ENCODE measurements around the gene ERBB4.

ERBB4 gene

DNA sequence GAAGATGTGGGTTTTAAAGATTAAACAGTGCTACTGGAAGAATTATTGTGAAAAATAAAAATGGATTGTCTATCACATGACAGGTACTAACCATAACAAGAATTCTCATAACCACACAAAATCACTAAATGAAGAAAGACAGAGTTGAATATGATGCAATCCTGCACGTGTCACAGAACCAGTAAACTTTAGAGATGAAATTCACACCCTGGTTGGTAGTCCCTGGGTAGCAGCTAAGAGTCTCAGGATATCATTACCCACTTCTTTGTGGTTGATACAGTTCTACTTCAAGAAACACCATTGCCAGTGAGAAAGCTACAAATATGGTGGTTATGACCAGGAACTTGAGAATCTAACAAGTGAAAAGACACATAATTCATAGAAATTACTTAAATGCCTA, 450.2 kb downstream of the ERBB4 start:
- no peak for FAIRE-seq

DNA sequence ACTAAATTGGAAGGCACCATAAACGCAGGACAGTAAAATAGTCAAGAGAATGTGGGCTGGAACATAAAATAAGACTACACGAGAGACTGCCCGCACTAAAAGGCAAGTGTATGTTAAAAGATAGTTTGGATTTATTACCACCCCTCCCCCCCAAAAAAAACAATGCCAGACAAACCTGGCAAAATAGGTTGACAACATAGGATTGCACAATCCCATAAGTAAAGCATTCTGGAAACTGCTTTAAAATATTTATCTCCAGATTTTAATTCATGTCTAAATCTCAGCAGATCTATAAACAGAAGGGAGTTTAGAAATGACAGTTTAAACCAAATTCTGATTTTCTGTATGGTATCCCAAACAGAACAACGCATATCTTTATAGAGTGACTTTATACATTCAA, 455.1 kb downstream of the ERBB4 start:
- FAIRE-seq (no peak), DNase-seq (ENCODE audit: low spot score) (no peak)

More for the DNA sequence above, 450.2 kb downstream of the ERBB4 start:
- no peak for DNase-seq (ENCODE audit: low spot score)

DNA sequence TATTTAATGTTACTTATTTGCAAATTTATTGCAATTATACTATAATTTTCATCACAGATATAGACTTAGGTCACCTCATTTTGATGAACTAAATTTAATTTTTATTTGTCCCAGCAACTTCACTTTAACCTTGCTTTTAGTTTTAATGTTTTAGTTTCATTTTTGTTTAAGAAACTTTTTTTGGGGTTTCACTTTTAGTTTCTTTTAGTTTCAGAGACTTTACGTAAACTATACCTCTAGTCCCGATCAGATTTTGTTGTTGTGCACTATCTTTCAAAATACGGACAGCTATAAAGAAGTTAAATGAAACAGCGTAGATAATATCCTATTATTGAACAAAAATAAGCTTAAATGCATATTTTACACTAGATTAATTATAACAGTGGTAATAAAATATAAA, 460.5 kb downstream of the ERBB4 start:
- DNase-seq (ENCODE audit: low spot score) (no peak), FAIRE-seq (no peak)

DNA sequence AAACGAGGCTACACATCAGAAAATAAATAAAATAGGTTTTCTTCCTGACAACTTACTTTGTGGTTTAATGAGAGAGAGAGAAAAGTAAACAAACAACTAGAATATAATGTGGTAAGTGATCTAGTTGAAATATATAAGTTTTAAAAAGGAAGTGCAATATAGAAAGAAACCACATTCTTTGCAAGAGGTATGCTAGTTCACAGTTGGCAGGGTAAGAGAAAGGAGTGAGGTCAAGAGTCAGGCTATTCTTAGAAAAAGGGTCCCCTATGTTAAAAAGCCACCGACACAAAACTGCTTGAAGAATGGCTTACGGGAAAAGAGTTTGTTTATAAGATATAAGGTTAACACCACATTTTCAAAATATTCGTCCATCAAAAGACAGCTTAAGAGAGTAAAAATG, 462.1 kb downstream of the ERBB4 start:
- no peak for DNase-seq (ENCODE audit: low spot score)
- no peak for FAIRE-seq

DNA sequence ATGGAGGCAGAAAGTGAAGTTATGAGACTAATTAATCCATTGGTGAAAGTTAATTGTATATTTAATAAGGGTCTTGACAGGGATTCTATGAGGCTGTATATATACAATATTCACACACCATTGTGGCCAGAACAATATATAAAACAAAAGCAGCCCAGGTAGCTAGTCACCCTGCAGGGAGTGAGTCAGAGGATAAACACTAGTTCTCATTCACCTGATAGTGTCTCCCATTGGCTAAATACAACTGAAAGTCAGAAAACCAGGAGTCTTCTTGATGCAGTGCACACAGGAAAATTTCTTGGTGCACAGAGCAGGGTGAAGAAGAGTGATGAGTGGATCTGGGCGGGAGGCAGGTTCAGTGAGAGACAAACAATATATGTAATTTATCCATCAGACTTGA, 465.2 kb downstream of the ERBB4 start:
- FAIRE-seq (no peak), DNase-seq (ENCODE audit: low spot score) (no peak)

DNA sequence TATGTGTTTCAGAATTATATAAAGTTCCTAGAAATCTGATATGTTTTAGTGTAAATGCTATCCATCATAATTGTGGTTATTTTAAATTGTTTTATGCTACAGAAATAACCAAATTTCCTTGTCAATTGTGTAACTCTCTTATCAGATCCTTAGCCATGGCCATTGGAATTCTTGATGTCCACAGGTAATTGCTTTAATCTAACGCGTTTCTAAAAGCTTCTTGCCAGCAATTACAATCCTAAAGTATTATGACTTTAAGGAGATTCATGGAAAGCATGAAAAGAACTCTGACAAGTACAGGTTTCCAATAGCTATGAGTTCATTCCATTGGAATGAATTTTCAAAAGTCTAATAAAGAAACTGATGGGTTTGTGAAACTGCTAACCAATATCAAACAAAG, 472.1 kb downstream of the ERBB4 start:
- DNase-seq (ENCODE audit: low spot score) (no peak), FAIRE-seq (no peak)

DNA sequence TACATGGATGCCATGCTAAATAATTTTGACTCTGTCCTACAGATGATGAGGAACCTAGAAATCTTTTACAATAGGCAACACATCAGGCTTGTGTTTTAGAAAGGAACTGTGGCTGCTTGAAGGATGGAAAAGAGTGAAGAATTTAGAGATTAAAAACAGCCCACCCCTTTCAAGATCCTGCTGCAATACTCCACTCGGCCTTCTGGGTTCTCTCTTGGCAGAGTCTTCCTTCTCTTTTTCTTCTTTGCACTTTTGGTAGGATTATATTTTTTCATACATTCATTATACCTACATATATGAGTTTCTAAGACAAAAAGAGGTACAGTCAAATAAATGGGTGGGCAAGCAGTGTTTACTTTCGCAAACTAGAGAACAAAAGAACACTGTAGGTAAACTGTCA, 474.3 kb downstream of the ERBB4 start:
- DNase-seq (ENCODE audit: low spot score) (no peak), FAIRE-seq (no peak)

DNA sequence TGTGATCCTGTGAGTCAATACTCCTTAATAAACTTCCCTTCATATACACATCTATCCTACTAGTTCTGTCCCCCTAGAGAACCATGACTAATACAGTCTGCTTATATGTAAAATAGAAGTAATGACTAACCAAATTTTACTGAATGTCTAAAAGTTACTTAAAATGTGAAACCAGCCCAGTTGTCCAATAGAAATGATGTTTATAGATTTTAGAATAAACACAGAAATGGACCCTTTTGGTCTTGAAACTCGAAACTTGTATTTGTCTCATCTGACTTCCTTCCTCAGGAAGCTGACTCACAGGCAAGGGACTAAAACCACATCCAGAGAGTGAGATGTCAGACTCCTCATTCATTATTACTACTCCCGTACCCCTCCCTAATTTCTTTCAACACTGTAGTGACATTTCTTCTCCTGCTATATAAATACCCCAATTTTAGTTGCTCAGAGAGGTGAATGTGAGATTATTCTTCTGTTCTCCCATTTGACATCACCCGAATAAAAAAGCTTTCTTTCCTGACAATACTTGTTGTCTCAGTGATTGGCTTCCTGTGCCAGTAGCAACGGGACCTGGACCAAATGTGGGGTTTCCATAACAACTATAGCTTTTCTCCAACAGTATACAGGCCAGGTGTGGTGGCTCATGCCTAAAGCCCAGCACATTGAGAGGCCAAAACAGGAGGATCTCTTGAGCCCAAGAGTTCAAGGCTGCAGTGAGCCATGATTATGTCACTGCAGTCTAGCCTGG, 486.0 kb downstream of the ERBB4 start:
- no peak for DNase-seq (ENCODE audit: low spot score)

DNA sequence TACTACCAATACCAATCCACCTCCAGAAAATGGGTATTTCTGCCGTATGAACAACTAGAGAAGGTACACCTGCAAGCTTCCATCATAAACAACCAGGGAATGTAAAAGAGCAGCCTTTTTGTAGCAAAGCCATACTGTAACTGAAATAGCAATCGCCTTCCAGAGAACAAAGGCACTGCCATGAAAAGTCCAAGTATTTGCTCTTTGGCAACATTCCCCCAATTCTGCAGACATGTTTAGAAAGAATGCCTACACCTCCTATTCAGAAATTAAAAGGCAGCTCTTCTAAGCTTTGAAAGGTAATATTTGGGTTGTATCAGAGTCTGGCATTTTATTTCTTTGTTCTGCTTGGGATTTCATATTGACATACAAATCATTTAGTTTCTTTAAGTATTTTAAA, 487.7 kb downstream of the ERBB4 start:
- no peak for DNase-seq (ENCODE audit: low spot score)
- FAIRE-seq, result no peak

More for the DNA sequence above, 486.0 kb downstream of the ERBB4 start:
- no peak for FAIRE-seq

DNA sequence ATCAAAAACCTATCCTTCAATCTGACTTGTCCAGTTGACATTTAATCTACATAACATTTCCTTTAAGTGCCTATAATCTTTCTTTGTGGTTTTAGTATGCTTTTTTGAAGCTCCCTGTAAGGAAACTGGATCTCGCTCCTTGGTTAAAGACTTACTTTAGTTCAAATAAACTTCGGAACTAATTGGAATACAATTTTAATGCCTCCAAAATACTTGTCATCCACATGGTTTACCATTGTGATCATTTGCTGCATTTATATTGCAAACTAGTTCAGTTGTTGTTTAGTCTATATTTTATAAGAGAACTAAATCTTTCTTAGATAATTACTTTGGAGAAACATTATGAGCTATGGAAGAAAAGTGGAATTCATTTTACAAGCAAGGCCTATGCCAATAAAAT, 496.0 kb downstream of the ERBB4 start:
- DNase-seq (ENCODE audit: low spot score) (no peak), FAIRE-seq (no peak)

DNA sequence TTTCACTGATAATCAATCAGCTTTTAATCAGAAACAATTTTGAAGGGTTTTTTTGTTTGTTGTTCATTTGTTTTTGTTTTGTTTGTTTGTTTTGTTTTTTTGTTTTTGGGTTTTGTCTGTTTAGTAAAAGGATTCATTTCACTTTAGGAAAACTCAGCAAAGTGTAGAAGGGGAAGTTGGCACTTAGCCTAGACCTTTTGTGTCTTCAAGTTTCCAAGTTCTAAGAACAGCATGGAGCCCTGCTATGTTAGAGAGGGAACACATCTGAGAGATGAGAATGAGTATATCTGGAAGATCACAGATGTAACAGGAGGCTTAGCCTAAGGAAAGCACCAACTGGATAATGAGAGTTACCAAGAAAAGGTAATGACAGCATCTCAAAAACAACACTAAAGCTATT, 501.5 kb downstream of the ERBB4 start:
- DNase-seq (ENCODE audit: low spot score) (no peak), FAIRE-seq (no peak)

DNA sequence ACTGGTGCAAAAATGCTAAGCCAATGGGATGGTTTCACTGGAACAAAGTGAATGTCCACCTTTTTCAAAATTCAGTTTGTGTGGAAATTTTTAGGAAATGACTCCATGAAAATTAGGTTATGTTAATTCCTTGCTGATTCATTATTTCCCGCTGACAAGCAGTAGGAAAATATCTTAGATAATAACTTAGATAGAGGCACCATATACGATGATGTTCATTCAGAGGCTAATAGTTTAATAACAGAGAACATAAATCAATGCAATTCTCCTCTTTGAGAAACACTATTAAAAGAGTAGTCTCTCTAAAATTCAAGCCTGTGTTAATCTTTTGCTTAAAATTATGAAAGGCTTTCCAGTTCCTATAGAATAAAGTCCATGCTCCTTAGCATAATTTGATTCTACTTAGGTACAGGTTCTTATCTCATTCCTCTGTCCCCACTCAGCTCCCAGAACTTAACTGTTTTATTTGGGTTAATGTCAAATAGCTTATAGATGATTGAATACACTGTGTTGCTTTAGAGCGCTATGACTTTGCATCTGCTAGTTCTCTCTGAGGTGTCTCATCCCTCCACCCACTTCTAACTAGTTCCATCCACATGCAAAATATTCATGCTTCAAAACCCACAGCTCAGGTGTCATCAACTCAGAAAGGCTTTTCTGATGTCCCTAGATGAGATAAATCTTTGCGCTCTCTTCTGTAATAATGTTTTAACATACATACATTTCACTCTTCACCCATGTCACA, 503.6 kb downstream of the ERBB4 start:
- no peak for FAIRE-seq
- no peak for DNase-seq (ENCODE audit: low spot score)

DNA sequence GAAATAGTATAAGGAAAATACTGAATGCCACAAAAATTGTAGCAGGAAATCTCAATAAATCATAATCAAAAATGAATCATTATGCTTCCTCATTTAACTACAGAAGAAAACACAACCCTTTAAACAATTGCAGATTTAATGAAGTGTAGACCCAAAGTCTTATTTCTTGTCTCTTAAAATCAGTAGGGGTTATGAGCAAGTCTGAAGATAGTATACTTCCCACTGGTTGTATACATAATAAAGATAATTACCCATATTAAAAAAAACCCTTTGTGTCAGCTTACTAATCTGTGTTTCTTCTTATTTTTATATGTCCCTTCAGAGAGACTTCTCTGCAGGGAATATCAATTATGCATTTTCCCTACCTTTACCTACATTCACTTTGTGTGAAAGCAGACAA, 504.7 kb downstream of the ERBB4 start:
- DNase-seq (ENCODE audit: low spot score), result no peak
- no peak for FAIRE-seq

DNA sequence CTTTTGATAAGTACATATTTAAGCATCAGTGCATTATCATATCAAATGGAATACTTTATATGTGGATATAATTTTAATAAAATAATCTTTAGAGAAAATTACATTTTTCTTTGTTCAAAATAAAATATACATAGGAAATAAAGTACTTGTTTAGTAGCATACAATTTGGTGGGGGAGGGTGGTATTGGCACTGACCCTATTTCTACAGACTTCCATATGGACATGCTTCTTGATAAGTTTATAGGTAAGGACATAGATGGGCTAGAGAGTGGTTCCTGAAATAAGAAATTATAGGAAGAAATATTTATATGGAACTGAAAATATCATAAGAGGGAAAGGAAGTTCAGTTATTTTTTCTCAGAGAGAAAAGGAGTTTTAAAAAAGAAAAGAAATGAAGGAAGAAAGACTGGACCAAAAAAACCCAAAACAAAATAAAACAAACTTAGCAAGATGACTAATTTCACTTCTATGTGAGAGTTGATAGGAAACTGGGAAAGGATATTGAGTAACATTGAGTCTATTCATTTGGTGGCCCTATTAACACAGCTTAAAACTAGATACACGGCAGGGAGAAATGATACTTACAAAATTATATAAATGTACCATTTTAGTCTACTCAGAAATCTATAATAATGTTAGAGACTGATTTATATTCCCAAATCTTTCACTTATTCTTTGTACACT, 505.9 kb downstream of the ERBB4 start:
- FAIRE-seq (peak; percentile 10), DNase-seq (ENCODE audit: low spot score) (no peak)

DNA sequence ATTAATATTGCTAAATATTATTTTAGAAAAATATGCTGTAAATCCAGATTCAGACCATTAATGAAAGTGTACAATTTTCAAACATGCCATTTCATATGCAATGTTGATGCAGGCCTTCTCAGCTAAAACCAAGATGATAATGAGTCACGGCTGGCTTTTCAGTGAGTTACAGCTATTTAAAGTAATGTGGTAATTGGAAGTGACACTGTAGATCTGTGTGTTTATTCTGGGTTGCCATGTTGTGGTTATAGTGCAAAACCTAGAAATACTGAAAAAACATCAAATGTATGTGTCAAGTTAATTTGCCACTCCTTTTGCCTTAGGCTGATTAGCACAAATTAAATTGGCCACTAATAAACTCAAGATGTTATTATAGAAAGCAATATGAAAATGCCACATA, 506.6 kb downstream of the ERBB4 start:
- FAIRE-seq (no peak), DNase-seq (ENCODE audit: low spot score) (peak; percentile 18)

DNA sequence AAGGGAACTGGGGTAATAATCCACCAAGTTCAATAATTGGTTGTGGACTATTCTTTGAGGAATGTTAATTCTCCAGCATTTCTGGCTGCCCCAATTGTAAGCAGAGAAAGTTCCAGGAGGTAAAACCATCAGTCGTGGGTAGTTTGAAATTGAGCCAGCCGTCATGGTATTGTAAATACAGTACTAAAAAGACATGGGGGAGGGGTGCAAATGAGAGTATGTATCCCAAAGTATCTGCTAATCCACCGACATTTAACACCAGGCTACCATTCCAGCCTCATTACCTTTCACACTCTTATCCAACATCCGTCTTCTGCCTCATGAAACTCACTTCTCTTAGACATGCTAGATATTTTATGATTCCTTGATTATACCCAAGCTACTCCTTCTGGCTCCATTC, 507.9 kb downstream of the ERBB4 start:
- FAIRE-seq, result no peak
- no peak for DNase-seq (ENCODE audit: low spot score)

DNA sequence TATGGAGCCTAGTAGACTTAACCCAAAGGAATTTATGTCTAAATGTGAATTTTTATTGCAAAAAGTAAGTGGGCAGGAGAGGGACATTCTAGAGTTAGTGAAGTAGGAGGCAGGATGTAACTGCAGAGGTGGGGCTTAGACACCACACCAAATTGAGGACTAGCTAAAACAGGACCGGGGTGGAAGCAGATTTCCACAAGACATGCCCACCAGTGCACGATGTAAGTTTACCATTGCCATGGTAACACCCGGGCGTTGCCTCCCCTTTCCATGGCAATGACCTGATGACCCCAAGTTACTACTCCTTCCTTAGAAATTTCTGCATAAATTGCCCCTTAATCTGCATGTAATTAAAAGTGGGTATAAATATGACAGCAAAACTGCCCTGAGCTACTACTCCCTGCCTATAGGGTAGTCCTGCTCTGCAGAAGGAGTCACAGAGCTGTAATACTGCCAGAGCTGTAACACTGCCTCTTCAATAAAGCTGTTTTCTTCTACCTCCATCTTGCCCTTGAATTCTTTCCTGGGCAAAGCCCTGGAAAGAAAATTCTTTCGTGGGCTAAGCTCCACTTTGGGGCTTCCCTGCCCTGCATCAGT, 509.7 kb downstream of the ERBB4 start:
- FAIRE-seq (no peak), DNase-seq (ENCODE audit: low spot score) (no peak)

DNA sequence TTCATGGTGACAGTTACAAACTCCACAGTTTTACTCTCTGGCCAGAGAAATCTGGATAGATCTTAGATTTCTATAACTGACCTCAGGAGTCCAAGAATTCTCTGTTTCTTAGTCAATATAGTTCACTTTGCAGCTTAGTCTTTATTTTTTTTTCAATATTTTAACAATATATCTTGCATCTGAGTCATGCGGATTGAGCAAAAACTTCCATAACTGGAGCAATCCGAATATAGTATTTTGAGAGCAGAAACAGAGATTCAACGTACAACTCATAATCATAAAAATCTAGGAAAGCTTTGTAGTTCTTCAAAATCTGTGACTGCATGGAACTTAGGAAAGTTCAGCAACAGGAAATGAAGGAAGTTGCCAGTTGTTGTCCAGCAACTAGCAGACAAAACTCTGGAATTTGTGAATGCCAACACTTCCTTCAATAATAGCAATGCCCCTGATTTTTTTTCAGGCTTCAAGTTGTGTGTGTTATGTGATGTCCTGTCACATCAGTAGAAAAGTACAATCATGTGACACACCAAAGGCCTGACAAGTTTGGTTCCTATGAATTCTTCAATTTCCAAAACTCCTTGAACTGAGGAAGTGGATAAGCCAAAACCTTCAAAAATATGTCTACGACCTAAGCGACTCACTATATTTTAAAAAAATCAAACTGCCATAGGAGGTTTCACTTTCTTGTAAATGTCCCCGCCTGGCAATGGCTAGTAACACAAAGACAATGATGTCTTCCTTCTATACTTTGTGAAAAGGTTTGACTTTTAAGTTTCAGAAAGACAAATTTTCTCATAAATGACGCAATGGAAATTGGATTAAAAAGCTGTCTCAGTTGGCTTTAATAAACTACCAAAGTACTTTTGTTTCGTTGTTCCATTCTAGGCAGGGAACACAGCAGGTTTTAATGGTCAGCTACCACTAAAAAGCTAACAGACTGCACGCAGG, 510.6 kb downstream of the ERBB4 start:
- no peak for FAIRE-seq

DNA sequence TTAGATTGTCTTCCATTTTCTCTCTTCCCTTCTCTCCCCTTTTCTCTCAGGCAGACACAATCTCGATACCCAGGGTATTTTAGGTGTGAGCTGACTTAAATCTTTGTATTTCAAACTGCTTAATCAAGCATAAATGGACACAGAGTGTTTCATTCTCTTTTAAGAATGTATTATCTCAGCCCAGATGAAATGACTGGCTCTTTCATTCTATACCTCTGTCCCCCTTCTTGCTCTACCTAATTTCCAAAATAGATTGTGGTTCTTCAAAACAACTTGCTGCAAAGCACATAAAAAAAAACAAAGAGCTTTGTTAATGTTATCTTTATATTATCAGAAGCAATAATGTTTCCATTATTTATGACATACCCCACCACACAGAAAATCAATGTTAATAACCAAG, 514.6 kb downstream of the ERBB4 start:
- no peak for FAIRE-seq
- no peak for DNase-seq (ENCODE audit: low spot score)

More for the DNA sequence above, 510.6 kb downstream of the ERBB4 start:
- DNase-seq (ENCODE audit: low spot score), result no peak

DNA sequence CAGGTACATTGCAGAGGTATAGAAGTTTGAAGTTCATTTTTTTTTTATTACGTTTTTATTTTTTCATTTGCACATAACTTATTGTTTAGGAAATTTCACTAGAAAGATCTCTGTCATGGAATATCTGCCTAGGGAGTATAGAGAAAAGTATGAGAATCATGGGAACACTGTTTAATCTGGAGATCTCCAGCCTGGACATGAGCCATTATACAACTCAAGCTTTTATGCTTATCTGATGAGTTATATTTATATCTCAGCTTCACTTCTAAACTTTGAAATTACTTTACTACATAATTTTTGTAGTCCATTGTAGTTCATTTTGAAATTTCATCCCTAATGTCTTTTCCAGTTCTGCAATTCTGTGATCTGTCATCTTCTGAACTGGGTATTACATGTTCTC, 515.6 kb downstream of the ERBB4 start:
- DNase-seq (ENCODE audit: low spot score), result no peak
- no peak for FAIRE-seq

DNA sequence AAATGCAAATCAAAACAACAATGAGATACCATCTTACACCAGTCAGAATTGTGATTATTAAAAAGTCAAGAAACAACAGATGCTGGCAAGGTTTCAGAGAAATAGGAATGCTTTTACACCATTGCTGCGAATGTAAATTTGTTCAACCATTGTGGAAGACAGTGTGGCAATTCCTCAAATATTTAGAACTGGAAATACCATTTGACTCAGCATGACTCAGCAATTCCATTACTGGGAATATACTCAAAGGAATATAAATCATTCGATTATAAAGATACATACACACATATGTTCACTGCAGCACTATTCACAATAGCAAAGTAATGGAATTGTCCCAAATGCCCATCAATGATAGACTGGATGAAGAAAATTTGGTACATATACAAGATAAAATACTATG, 516.7 kb downstream of the ERBB4 start:
- DNase-seq (ENCODE audit: low spot score) (peak; percentile 27), FAIRE-seq (peak; percentile 32)
